ENCODE data around the gene IFT22. TPM values are rescaled to one million over a fixed set of nuclear protein-coding genes. Genes with fewer than 3 reads are reported as not detected.

Gene IFT22
- total RNA-seq, 1 experiment from 2014 or later, result 21.3 TPM

GRCh38 chr7:101315336-101315735, 6.3 kb downstream of the IFT22 start:
- H3K4me3 Mint-ChIP-seq, result no peak overlapping the region

More at GRCh38 chr7:101315336-101315735, 6.3 kb downstream of the IFT22 start:
- no peak overlapping the region for H3K4ac ChIP-seq (ENCODE audit: low read depth, low read length)
- H3K4me2 ChIP-seq (ENCODE audit: insufficient read depth, insufficient read length, low read length), result no peak overlapping the region
- no peaks in the 10 kb centered on the region for H3K23me2 ChIP-seq (ENCODE audit: insufficient read length, low read depth, low read length, poor library complexity, severe bottlenecking)
- no peak overlapping the region for H3K27ac ChIP-seq (ENCODE audit: insufficient read length, low read depth, low read length)
- Mint-ChIP-seq H3K36me3 (ENCODE audit: insufficient read depth in 1 of 3, low read depth in 3 of 3) (peaks cover 34 to 60% (median 42%) of the 10 kb centered on the region in 3 experiments), H3K27ac (peak overlapping the region in 1 of 3 experiments; percentile 49; a peak in 1 of 7 replicates), H3K9me3 (peaks cover 0 to 3% of the 10 kb centered on the region in 2 experiments; a peak in 2 of 5 replicates), H3K4me1 (peaks cover 7 to 10% of the 10 kb centered on the region in 2 experiments), H3K27me3 (ENCODE audit: low read depth) (no peaks in the 10 kb centered on the region)
- H3K9me3 ChIP-seq (ENCODE audit: control insufficient read depth, low read depth, low read length), result no peaks in the 10 kb centered on the region
- H2AFZ ChIP-seq (ENCODE audit: low read length), result no peak overlapping the region
- H3K23ac ChIP-seq (ENCODE audit: insufficient read length, low read depth, low read length), result no peak overlapping the region
- H4K8ac ChIP-seq (replicated peaks; ENCODE audit: insufficient read length, low read depth, low read length), result no peak overlapping the region
- no peak overlapping the region for H2AK5ac ChIP-seq (ENCODE audit: insufficient read length, low read length)
- H3K56ac ChIP-seq (ENCODE audit: insufficient read length, low read depth, low read length), result no peak overlapping the region
- H3K14ac ChIP-seq (ENCODE audit: insufficient read depth, low read length), result no peak overlapping the region
- H2BK15ac ChIP-seq (ENCODE audit: low read depth, low read length), result no peak overlapping the region
- WGBS (ENCODE audit: extremely low coverage, insufficient read length, low lambda C conversion rate), result no CpG with 5 or more reads among the region's 1 CpG
- TF ChIP-seq, protein P1, sequence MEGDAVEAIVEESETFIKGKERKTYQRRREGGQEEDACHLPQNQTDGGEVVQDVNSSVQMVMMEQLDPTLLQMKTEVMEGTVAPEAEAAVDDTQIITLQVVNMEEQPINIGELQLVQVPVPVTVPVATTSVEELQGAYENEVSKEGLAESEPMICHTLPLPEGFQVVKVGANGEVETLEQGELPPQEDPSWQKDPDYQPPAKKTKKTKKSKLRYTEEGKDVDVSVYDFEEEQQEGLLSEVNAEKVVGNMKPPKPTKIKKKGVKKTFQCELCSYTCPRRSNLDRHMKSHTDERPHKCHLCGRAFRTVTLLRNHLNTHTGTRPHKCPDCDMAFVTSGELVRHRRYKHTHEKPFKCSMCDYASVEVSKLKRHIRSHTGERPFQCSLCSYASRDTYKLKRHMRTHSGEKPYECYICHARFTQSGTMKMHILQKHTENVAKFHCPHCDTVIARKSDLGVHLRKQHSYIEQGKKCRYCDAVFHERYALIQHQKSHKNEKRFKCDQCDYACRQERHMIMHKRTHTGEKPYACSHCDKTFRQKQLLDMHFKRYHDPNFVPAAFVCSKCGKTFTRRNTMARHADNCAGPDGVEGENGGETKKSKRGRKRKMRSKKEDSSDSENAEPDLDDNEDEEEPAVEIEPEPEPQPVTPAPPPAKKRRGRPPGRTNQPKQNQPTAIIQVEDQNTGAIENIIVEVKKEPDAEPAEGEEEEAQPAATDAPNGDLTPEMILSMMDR (conservative IDR thresholded peaks at IDR 0.05), result peak; percentile 90
- no peaks in the 10 kb centered on the region; the same call in 1 of the 2 replicates for H3K79me2 ChIP-seq (ENCODE audit: insufficient read depth, low read length)
- no peak overlapping the region for H3T11ph ChIP-seq (ENCODE audit: low read length)
- no peak overlapping the region for H2BK120ac ChIP-seq (ENCODE audit: low read depth, low read length, poor library complexity, severe bottlenecking)
- H3K4me1 ChIP-seq (ENCODE audit: insufficient read depth, low read length), result no peaks in the 10 kb centered on the region; the same call in 1 of the 2 replicates
- no peak overlapping the region for H3K18ac ChIP-seq (ENCODE audit: insufficient read length, low read depth, low read length)
- no peak overlapping the region for H2BK20ac ChIP-seq (ENCODE audit: low read depth, low read length, poor library complexity, severe bottlenecking)
- H2BK12ac ChIP-seq (ENCODE audit: insufficient read length, low read depth, low read length), result no peak overlapping the region
- peaks cover 4% of the 10 kb centered on the region for H3K79me1 ChIP-seq (ENCODE audit: insufficient read depth, low read depth, low read length, poor library complexity, severe bottlenecking)
- H2BK5ac ChIP-seq (ENCODE audit: insufficient read length, low read length), result no peak overlapping the region
- no peak overlapping the region for H4K5ac ChIP-seq (ENCODE audit: insufficient read length, low read depth, low read length)
- H4K20me1 ChIP-seq (ENCODE audit: control insufficient read depth, insufficient read depth, insufficient read length), result peaks cover 2% of the 10 kb centered on the region
- no peaks in the 10 kb centered on the region for H3K27me3 ChIP-seq (ENCODE audit: insufficient read depth, low read length)
- H3K9ac ChIP-seq (ENCODE audit: extremely low read depth, insufficient read length, low read length), result no peak overlapping the region
- no peak overlapping the region for H4K91ac ChIP-seq (ENCODE audit: insufficient read length, low read depth, low read length)
- DNase-seq, result peak; percentile 66

All from H9 (cell line).